HCEC 1CT (cell line): ENCODE results near the gene GMPR.
"Not testable (repeated sequence)": the region's sequence is repeated elsewhere in the genome, so short reads cannot be mapped to it uniquely, and the experiment has no call there.

ENCODE experiments used
- DNase-seq: peaks from one replicate; pipeline ENCODE4 v3.0.0-alpha.2; 2017

The GMPR gene

GRCh38 chr6:16226117-16227047 lies 12.0 kb upstream of the GMPR start:
- DNase-seq, result not testable (repeated sequence)

GRCh38 chr6:16227048-16227562 lies 11.3 kb upstream of the GMPR start:
- no peak for DNase-seq

- no peak for DNase-seq
These were observed 10.8 kb upstream of the GMPR start for GRCh38 chr6:16227605-16228004.

- DNase-seq, result no peak
These were observed 10.3 kb upstream of the GMPR start for GRCh38 chr6:16228043-16228442.

- no peak for DNase-seq
These were observed 9.4 kb upstream of the GMPR start for GRCh38 chr6:16228709-16229665.

- no peak for DNase-seq
These were observed 8.7 kb upstream of the GMPR start for GRCh38 chr6:16229700-16230099.

GRCh38 chr6:16230953-16231352 lies 7.4 kb upstream of the GMPR start:
- DNase-seq, result no peak

- DNase-seq, result no peak
These were observed 6.3 kb upstream of the GMPR start for GRCh38 chr6:16232086-16232485.

GRCh38 chr6:16236009-16236501 lies 2.3 kb upstream of the GMPR start:
- no peak for DNase-seq

- peak; percentile 37 for DNase-seq
These were observed 1.7 kb upstream of the GMPR start for GRCh38 chr6:16236631-16237199.

GRCh38 chr6:16237242-16237641 lies 1.1 kb upstream of the GMPR start:
- DNase-seq, result no peak

GRCh38 chr6:16238963-16239797 lies 793 bp downstream of the GMPR start:
- DNase-seq, result peak; percentile 28

GRCh38 chr6:16239798-16240123 lies 1.4 kb downstream of the GMPR start:
- no peak for DNase-seq

GRCh38 chr6:16240589-16241320 lies 2.4 kb downstream of the GMPR start:
- no peak for DNase-seq

GRCh38 chr6:16241321-16241689 lies 2.9 kb downstream of the GMPR start:
- DNase-seq, result no peak

- DNase-seq, result no peak
These were observed 4.7 kb downstream of the GMPR start for GRCh38 chr6:16243055-16243454.

GRCh38 chr6:16243664-16244063 lies 5.3 kb downstream of the GMPR start:
- no peak for DNase-seq

GRCh38 chr6:16244446-16244845 lies 6.1 kb downstream of the GMPR start:
- no peak for DNase-seq

- DNase-seq, result no peak
These were observed 6.6 kb downstream of the GMPR start for GRCh38 chr6:16244869-16245451.

- DNase-seq, result no peak
These were observed 10.0 kb downstream of the GMPR start for GRCh38 chr6:16248271-16248853.

- no peak for DNase-seq
These were observed 11.6 kb downstream of the GMPR start for GRCh38 chr6:16249971-16250370.
